Activated naive CD8-positive, alpha-beta T cell treated with anti-CD3 and anti-CD28 coated beads for 36 hours (primary cell): ENCODE data around the gene GRAP2. TPM values are rescaled to one million over a fixed set of nuclear protein-coding genes. Genes with fewer than 3 reads are reported as not detected.
"Not testable (repeated sequence)": the region's sequence is repeated elsewhere in the genome, so short reads cannot be mapped to it uniquely, and the experiment has no call there.

Source experiments
- DNase-seq: peaks from one replicate; pipeline ENCODE4 v3.0.0; 2021
- H3K27ac Mint-ChIP-seq: one replicate; pipeline ENCODE4 v1.8.0; 2022; ENCODE audit warnings: mild to moderate bottlenecking, moderate library complexity, mixed read lengths
- H3K27me3 Mint-ChIP-seq: one replicate; pipeline ENCODE4 v1.8.0; 2022; ENCODE audit warnings: mild to moderate bottlenecking, mixed read lengths
- H3K36me3 Mint-ChIP-seq: one replicate; pipeline ENCODE4 v1.8.0; 2021; ENCODE audit warnings: mild to moderate bottlenecking, mixed read lengths
- H3K4me1 Mint-ChIP-seq: one replicate; pipeline ENCODE4 v1.8.0; 2021; ENCODE audit warnings: mixed read lengths
- H3K4me3 Mint-ChIP-seq: one replicate; pipeline ENCODE4 v1.8.0; 2022; ENCODE audit warnings: mild to moderate bottlenecking, moderate library complexity, mixed read lengths
- H3K9me3 Mint-ChIP-seq: one replicate; pipeline ENCODE4 v1.8.0; 2022; ENCODE audit warnings: mixed read lengths
- total RNA-seq, 2 experiments: library from RNA; stranded (reverse); gene quantifications; one replicate each; pipeline ENCODE4 v1.2.3, GENCODE V29; 2021

The GRAP2 gene
- total RNA-seq, 2 experiments from 2014 or later, result 65.2 to 65.5 TPM

DNA sequence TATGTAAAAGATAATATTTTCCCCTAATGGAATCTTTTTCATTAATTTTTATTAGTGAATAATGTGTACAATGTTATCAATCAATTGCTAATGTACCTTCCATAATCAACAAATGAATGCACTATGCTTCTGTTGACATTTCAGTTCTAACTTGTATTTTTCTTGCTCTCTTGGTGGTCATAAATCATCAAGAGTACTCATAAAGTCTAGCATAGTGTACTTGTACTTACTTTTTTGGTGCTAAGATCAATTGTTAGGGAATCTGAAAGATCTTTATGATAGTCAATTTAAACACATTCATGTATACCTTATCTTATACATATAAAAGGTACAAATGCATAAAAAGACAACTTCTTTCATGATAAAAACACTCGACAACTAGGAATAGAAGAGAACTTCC is 17.8 kb upstream of the GRAP2 start:
- peaks cover 7% of the 10 kb centered on the region for H3K4me1 Mint-ChIP-seq
- DNase-seq, result no peak
- H3K36me3 Mint-ChIP-seq, result no peaks in the 10 kb centered on the region
- H3K9me3 Mint-ChIP-seq, result no peaks in the 10 kb centered on the region
- H3K27ac Mint-ChIP-seq, result no peak overlapping the region
- H3K4me3 Mint-ChIP-seq, result no peak overlapping the region
- H3K27me3 Mint-ChIP-seq, result peaks cover 5% of the 10 kb centered on the region

DNA sequence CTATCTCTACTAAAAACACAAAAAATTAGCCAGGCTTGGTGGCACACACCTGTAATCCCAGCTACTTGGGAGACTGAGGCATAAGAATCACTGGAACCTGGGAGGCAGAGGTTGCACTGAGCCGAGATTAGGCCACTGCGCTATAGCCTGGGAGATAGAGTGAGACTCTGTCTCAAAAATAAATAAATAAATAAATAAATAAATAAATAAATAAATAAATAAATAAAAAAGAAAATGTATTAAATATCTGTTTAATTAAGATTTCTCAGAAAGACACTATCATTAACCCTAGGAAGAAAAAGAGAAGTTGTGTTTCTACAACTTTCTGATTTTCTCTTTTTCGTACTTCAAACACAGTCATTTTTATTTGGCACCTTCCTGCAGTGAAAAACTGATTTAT is 11.0 kb upstream of the GRAP2 start:
- H3K27ac Mint-ChIP-seq, H3K36me3 Mint-ChIP-seq: not testable (repeated sequence)

DNA sequence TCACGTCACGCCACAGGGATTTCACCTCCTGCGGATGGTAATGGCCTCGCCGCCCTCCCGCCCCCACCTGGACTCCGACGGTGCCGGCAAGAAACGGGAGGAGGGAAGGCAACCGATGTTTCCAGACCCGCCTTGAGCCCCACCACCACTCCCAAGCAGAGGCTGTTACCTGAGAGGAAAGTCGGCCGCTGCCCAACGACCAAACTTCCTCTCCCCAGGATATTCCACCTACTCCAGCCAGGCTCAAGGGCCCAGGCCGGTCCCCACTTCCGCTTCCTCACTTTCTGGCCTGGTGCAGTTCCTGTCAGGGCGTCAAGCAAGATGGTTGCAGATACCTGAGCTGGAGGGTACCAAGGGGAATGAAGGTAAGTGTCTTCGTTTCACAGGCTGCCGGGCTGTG is 7.4 kb upstream of the GRAP2 start, which contains the start of gene ENTHD1:
Gene ENTHD1 (minus strand): TSS at position 235 of the 400 bp plus-strand sequence. CDS start 6,012 bp downstream, outside the sequence.
- H3K36me3 Mint-ChIP-seq, result no peaks in the 10 kb centered on the region
- no peak within 1 kb of the TSS for H3K27ac Mint-ChIP-seq

More for the DNA sequence above, 11.0 kb upstream of the GRAP2 start:
- peaks cover 10% of the 10 kb centered on the region for H3K4me1 Mint-ChIP-seq
- H3K9me3 Mint-ChIP-seq, H3K27me3 Mint-ChIP-seq, H3K4me3 Mint-ChIP-seq, DNase-seq: not testable (repeated sequence)

DNA sequence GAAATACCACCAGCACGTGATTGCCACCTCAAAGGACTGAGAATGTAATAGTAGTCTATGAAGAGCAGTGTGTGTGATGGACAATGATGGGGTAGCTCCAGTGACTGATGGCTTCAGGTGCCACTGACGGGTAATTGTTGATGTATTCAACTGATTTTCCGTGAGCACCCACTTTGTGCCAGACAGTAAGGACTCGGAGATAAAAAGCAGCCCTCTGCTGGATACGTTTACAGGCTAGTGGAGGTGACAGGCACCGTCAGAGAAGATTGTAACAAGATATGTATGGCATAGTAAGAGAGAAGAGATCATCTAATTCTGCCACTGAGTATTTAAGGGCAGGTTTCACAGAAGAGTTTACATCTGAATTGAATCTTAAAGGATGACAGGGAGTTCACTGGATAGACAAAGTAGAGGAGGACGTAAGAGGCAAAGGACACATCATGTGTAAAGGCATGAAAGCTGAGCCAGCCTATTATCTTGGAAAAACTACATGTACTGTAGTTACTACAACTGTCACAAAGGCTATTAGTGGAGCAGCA is 6.3 kb upstream of the GRAP2 start:
- H3K9me3 Mint-ChIP-seq, result no peaks in the 10 kb centered on the region
- no peaks in the 10 kb centered on the region for H3K27me3 Mint-ChIP-seq
- no peak for DNase-seq
- peaks cover 3% of the 10 kb centered on the region for H3K36me3 Mint-ChIP-seq
- peaks cover 19% of the 10 kb centered on the region for H3K4me1 Mint-ChIP-seq
- no peak overlapping the region for H3K4me3 Mint-ChIP-seq
- no peak overlapping the region for H3K27ac Mint-ChIP-seq

More for the DNA sequence above, 7.4 kb upstream of the GRAP2 start, which contains the start of gene ENTHD1:
- Mint-ChIP-seq H3K9me3 (no peaks in the 10 kb centered on the region), H3K4me3 (no peak within 1 kb of the TSS), H3K27me3 (no peaks in the 10 kb centered on the region), H3K4me1 (peaks cover 10% of the 10 kb centered on the region)
- no peak for DNase-seq

DNA sequence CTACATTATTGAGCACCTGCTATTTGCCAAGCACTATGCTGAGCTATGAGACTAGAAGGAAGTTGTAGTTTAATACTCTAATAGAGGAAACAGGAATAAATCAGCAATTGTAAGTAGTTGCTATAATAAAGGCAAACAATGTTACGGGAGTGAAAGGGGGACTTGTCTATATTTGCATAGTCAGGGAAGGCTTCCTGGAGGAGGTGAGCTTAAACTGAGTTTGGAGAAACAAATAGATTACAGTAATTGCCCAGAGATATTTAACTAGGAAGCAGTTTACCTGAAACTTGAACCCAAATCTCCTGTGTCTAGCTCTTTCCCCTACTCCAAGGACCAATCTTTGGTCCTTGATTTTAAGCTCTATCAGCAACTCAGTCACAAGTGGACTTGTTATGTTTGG is 5.2 kb upstream of the GRAP2 start:
- no peak overlapping the region for H3K27ac Mint-ChIP-seq
- H3K9me3 Mint-ChIP-seq, result no peaks in the 10 kb centered on the region
- DNase-seq, result no peak
- peaks cover 3% of the 10 kb centered on the region for H3K36me3 Mint-ChIP-seq
- H3K27me3 Mint-ChIP-seq, result no peaks in the 10 kb centered on the region
- peaks cover 27% of the 10 kb centered on the region for H3K4me1 Mint-ChIP-seq
- no peak overlapping the region for H3K4me3 Mint-ChIP-seq

DNA sequence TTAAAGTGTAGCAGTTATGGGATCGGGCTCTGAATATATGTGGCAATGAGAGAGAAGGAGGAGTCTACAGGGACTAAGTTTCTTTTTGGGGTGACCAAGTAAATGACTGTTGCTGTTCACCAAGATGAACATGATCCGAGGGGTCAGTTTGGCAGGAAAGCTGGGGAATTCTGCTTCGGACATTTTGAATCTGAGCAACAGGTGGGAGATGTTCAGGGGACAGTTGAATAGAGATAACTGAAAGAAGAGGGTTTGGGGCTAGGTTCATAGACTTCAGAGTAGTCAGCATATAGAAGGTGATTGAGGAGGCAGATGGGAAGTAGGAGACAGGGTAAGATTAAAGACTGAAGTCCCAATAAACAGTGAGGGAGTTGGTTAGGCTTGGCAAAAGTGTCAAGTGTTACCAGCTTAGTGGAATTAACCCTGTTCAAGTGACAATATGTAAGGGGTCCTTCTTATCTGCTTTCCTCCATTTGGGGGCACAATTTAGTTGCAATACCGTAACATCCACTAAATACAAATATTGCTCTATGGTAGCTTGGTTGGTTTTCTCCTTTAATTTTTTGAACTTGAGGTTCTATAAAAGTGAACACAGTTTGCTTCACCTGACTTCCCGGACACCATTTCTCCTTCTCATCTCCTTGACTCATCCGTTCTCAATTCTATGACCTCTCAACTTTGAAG is 4.4 kb upstream of the GRAP2 start:
- peaks cover 3% of the 10 kb centered on the region for H3K36me3 Mint-ChIP-seq
- no peak for DNase-seq
- H3K27me3 Mint-ChIP-seq, result no peaks in the 10 kb centered on the region
- peaks cover 30% of the 10 kb centered on the region for H3K4me1 Mint-ChIP-seq
- H3K9me3 Mint-ChIP-seq, result no peaks in the 10 kb centered on the region
- H3K27ac Mint-ChIP-seq, result no peak overlapping the region
- no peak overlapping the region for H3K4me3 Mint-ChIP-seq

DNA sequence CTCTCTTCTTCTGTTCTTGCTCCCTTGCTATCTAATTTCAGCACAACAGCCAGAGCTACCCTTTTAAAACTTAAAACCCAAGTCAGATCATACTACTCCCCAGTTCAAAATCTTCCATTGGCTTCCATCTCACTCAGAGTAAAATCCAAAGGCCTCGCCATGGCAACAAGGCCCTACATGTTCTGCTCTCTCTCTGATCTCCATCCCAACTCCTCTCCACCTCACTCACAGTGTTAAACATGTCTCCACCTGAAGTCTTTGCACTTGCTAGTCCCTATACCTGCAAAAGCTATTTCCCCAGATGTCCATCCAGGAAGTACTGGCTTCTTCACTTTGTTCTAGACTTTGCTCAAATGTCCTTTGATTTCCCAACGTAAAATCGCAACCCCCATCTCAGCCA is 3.0 kb upstream of the GRAP2 start:
- Mint-ChIP-seq H3K4me1 (peaks cover 20% of the 10 kb centered on the region), H3K27ac (no peak overlapping the region), H3K9me3 (no peaks in the 10 kb centered on the region), H3K27me3 (no peaks in the 10 kb centered on the region), H3K36me3 (peaks cover 13% of the 10 kb centered on the region), H3K4me3 (no peak overlapping the region)
- no peak for DNase-seq

DNA sequence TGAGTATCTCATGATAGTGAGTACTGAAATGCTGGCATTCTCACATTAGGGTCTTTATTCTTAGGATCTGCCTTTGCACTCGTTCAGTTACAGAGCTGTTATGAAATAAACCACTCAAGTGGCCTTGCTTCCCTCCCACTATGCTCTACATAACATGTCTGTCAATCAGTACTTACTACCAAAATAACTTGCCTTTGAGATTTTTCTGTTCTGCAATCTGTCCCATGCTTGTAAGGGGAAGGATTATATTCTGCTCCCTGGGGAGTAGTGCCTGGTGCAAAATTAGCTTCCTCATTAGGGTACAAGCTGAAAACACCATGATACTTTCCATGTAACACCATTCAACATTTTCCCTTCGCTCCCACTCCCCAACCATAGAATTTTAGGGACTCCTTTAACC is 1.9 kb upstream of the GRAP2 start:
- Mint-ChIP-seq H3K4me1 (peaks cover 20% of the 10 kb centered on the region), H3K36me3 (peaks cover 15% of the 10 kb centered on the region), H3K4me3 (no peak overlapping the region), H3K9me3 (no peaks in the 10 kb centered on the region), H3K27ac (peak overlapping the region; percentile 99), H3K27me3 (no peaks in the 10 kb centered on the region)
- no peak for DNase-seq

DNA sequence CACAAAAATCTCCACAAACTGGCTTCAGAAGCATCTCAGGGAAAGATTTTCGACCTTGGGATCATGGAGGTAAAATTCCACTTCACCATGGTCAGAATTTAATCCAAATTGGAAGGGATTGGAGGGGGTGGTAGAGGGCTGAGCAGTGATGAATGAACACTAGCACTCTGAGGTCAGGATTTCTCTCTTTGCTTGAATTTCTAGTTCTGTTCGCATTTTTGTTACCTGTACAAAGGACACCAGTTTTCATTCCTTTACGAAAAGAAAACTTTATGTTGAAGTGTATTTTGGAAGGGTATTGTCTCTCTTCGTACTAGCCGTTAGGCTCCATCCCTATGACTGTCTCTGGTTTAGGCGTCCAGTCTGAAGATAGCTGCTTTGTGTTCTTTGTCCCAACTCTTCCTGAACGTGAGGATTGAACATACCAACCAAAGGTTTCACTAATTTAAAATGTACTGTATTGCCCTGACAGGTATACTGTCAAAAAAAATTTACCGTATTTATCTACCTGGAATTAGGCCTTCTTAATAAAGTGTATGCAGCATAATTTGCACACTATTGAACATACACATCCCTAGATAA is 772 bp downstream of the GRAP2 start:
- peaks cover 34% of the 10 kb centered on the region for H3K4me1 Mint-ChIP-seq
- DNase-seq, result no peak
- no peaks in the 10 kb centered on the region for H3K27me3 Mint-ChIP-seq
- peak overlapping the region; percentile 99 for H3K27ac Mint-ChIP-seq
- peaks cover 26% of the 10 kb centered on the region for H3K36me3 Mint-ChIP-seq
- no peaks in the 10 kb centered on the region for H3K9me3 Mint-ChIP-seq
- peak overlapping the region; percentile 87 for H3K4me3 Mint-ChIP-seq

DNA sequence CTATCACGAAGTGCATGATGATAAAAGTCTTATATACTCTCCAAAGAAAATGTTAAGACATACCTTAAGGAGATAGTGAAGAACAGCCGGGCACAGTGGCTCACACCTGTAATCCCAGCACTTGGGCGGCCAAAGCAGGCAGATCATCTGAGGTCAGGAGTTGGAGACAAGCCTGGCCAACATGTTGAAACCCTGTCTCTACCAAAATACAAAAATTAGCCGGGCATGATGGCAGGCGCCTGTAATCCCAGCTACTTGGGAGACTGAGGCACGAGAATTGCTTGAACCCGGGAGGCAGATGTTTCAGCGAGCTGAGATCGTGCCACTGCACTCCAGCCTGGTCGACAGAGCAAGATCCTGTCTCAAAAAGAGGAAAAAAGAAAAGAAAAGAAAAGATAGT is 3.1 kb downstream of the GRAP2 start:
- Mint-ChIP-seq H3K4me1 (peaks cover 46% of the 10 kb centered on the region), H3K27ac (peak overlapping the region; percentile 98), H3K36me3 (peaks cover 23% of the 10 kb centered on the region), H3K4me3 (peak overlapping the region; percentile 88)
- not testable (repeated sequence) for H3K27me3 Mint-ChIP-seq, DNase-seq, H3K9me3 Mint-ChIP-seq

DNA sequence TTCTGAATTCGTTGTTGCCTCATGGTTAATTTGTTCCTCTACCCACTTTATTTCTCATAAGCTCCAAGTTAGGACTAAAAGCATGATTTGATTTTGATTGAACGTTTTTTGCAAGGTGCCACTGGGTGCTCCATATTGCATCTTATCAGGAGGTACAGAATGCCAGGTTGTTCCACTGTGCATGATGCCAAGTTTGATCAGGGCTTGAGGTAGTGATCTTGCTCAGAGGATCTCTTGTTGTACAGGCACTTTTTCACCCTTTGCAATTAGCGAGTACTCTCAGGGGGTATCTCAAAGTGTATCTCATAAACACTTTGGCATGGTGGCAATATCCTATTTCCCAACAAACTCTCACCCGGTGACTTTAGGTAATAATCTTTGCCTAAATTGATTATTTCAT is 4.0 kb downstream of the GRAP2 start:
- DNase-seq, result no peak
- Mint-ChIP-seq H3K36me3 (peaks cover 27% of the 10 kb centered on the region), H3K27ac (peak overlapping the region; percentile 98), H3K4me1 (peaks cover 49% of the 10 kb centered on the region), H3K9me3 (no peaks in the 10 kb centered on the region), H3K4me3 (peak overlapping the region; percentile 88), H3K27me3 (no peaks in the 10 kb centered on the region)

DNA sequence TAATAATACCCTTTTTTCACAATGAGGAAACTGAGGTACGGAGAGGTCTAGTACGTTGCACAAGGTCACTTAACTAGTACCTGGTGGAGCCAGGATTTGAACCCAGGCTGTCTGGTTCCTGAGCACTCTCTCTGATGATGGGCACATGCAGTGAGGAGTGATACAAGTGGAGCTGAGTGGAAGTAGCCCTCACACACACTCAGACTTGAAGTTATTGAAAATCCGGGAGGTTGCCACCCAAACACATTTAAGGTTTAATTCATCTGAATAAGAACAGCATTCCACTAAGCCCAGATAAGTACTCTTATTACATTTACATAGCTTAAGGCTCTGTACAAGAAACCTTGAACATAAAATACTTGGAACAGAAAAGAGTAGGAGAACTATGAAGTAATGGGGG is 4.8 kb downstream of the GRAP2 start:
- Mint-ChIP-seq H3K4me1 (peaks cover 50% of the 10 kb centered on the region), H3K36me3 (peaks cover 32% of the 10 kb centered on the region), H3K4me3 (peak overlapping the region; percentile 88), H3K27ac (peak overlapping the region; percentile 98), H3K9me3 (no peaks in the 10 kb centered on the region), H3K27me3 (no peaks in the 10 kb centered on the region)
- no peak for DNase-seq

DNA sequence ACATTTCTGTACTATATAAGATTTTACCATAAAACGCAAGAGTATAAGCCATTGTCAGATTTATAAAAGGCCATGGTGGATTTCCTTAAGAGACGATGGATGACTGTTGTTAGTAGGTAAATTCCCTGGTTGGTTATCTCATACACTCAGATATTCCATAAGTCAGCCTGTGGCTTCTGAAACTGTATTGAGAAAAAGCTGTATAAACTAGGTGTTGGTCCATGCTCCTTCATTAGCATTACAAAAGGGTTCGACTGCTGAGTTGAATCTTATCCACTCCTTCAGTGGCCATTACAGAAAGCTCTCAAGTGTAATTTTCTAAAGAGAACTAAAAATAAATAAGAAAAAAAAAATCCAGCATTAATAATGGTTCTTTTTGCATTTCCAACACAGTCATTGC is 5.3 kb downstream of the GRAP2 start:
- Mint-ChIP-seq H3K36me3 (peaks cover 32% of the 10 kb centered on the region), H3K4me1 (peaks cover 52% of the 10 kb centered on the region), H3K9me3 (no peaks in the 10 kb centered on the region), H3K4me3 (peak overlapping the region; percentile 88), H3K27ac (peak overlapping the region; percentile 98), H3K27me3 (no peaks in the 10 kb centered on the region)
- DNase-seq, result no peak

DNA sequence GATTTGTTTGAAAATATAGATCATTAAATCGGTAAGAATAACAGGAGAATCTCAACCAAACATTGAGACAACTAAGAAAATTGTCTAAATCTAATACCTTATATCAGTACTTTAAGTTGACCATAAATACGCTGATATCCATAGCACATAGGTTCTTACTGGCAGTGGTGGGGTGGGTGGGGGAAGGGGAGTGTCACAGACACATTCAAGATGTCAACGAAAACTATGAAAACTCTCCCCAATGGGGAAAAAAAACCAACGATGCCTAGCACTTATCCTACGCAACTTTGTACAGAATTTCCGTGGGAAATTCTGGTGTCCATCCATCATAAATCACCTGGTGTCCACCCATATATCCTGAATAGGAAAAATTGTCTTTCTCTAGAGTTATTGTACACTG is 6.2 kb downstream of the GRAP2 start:
- Mint-ChIP-seq H3K9me3 (no peaks in the 10 kb centered on the region), H3K4me1 (peaks cover 60% of the 10 kb centered on the region), H3K27ac (peak overlapping the region; percentile 98), H3K36me3 (peaks cover 29% of the 10 kb centered on the region), H3K27me3 (no peaks in the 10 kb centered on the region), H3K4me3 (peak overlapping the region; percentile 88)
- DNase-seq, result no peak

DNA sequence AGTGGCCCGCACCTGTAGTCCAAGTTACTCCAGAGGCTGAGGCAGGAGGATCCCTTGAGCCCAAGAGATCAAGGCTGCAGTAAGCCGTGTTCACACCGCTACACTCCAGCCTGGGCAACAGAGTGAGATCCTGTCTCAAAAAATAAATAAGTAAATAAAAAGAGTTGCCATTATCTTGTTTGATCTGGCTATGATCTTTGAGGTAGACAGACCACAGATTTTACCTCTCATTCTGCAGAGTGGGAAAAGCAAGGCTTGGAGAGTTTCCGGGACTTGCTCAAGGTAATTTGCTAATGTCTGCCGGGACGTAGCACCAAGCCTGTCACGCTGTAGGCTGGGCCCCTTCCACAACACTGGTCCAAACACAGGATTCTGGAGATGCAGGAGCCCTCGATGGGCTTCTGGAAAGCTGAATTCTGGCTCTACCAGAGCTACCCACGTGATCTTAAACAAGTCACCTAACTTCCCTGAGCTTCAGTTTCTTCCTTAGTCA is 6.8 kb downstream of the GRAP2 start:
- peaks cover 25% of the 10 kb centered on the region for H3K36me3 Mint-ChIP-seq
- H3K4me1 Mint-ChIP-seq, result peaks cover 66% of the 10 kb centered on the region
- no peaks in the 10 kb centered on the region for H3K9me3 Mint-ChIP-seq
- H3K4me3 Mint-ChIP-seq, result peak overlapping the region; percentile 88
- peak overlapping the region; percentile 98 for H3K27ac Mint-ChIP-seq
- no peaks in the 10 kb centered on the region for H3K27me3 Mint-ChIP-seq
- DNase-seq, result no peak
